HG03196 (cell line): Measurements from ENCODE around the gene DCDC2.
"Not testable (repeated sequence)": the region's sequence is repeated elsewhere in the genome, so short reads cannot be mapped to it uniquely, and the experiment has no call there.

Experiments
- ATAC-seq: cut with Tn5 transposase; IDR thresholded peaks from one replicate; pipeline ENCODE4 v1.9.1; 2021; ENCODE audit not compliant: unreplicated experiment

DCDC2 gene

DNA sequence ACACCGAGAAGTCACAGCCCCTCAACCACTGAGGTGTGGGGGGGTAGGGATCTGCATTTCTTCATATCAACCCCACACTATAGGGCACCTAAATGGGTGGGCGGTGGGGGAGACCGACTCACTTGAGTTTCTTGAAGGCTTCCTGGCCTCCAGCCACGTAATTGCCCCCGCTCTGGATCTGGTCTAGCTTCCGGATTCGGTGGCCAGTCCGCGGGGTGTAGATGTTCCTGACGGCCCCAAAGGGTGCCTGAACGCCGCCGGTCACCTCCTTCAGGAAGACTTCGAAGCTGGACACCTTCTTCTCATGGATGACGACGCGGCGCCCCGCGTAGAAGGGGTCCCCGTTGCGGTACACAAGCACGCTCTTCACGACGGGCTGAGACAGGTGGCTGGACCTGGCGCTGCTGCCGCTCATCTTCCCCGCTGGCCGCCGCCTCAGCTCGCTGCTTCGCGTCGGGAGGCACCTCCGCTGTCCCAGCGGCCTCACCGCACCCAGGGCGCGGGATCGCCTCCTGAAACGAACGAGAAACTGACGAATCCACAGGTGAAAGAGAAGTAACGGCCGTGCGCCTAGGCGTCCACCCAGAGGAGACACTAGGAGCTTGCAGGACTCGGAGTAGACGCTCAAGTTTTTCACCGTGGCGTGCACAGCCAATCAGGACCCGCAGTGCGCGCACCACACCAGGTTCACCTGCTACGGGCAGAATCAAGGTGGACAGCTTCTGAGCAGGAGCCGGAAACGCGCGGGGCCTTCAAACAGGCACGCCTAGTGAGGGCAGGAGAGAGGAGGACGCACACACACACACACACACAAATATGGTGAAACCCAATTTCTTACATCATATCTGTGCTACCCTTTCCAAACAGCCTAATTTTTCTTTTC, at the start of gene DCDC2:
DCDC2 (minus strand) TSS at position 724 of the 883 bp plus-strand sequence; CDS start at position 415, 309 bp downstream.
- no peak for ATAC-seq

GRCh38 chr6:24405262-24405661, 47.4 kb upstream of the DCDC2 start:
- no peak for ATAC-seq

DNA sequence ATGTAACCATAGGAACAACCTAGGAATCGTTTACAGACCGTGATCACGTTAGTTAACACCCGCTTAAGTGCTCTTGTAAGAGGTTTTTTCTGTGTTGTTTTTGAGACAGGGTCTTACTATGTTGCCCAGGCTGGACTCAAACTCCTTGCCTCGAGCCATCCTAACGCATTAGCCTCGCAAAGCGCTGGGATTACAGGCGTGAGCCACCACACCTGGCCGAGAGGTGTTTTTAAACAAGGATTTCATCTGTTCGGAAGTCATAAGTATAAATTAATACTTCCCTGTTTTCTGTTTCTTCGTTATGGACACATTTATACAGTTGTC, 45.6 kb upstream of the DCDC2 start:
- ATAC-seq = no peak

DNA sequence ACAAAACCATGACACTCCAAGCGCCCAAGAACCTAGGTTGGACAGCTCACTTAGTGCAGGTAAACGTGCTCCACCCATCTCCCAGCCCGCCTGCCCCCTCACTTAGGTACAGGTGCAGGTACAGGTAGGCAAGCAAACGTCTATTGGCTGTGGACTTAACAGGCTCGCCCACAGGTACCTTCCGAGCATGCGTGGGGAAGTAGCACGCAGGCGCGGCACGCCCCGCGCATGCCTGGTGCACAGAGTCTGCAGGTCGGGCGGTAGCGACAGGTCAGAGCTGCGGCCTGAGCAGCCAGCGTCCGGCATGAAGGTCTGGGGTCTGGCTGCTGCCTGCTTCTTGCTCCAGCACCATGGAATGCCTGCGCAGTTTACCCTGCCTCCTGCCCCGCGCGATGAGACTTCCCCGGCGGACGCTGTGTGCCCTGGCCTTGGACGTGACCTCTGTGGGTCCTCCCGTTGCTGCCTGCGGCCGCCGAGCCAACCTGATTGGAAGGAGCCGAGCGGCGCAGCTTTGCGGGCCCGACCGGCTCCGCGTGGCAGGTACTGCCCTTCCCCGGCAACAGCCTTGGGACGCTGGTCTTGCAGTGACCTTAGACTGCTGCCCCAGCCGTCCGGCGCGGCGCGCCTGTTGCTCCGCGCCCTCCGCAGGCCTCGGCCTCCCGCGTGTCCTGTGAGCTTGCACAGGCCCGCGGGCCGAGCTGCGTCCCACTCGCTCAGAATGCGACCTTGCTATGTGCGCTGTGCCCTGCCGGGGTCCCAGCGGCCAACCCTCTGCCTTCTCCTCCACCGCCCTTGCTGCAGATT, 45.0 kb upstream of the DCDC2 start, which contains the start of gene MRS2:
MRS2 (plus strand) TSS at position 240 of the 804 bp plus-strand sequence; CDS start at position 351, 111 bp downstream.
- ATAC-seq = peak; percentile 95

GRCh38 chr6:24401458-24401857, 43.6 kb upstream of the DCDC2 start:
- ATAC-seq = no peak

- not testable (repeated sequence) for ATAC-seq
Measured at GRCh38 chr6:24400045-24401039, 42.5 kb upstream of the DCDC2 start.

GRCh38 chr6:24397631-24398030, 39.8 kb upstream of the DCDC2 start:
- no peak for ATAC-seq

- ATAC-seq = no peak
Measured at GRCh38 chr6:24396824-24397223, 39.0 kb upstream of the DCDC2 start.

DNA sequence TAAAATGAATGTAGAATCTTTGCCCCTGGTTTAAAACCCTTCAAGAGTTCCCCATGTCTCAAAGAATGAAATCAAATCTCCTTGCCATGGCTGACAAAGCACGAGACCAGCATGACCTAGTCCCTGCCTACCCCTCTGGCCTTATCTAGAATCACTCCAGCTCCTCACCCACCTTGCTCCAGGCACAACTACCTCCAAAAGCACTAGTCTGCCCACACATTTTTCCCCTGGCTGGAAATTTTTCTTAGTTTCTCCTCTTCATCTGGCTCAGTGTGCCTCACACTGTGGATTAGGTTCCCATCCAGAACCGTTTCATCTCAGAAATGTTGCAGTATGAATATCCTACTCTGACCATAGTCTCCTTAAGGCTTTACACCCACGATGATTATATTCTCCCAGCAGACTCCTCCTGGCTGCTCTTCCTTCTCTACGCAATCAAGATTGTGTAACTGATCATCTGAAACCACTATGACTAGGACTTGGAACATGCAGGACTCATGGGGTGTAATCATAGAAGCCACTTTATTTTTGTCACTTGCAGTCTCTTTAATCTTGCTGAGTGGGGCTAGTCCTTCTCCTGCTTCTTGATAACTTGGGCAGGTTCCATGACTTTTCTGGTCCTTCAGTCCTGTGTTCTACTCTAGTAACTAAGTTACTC, 37.0 kb upstream of the DCDC2 start:
- no peak for ATAC-seq

- ATAC-seq = no peak
Measured at GRCh38 chr6:24394061-24394779, 36.4 kb upstream of the DCDC2 start.

GRCh38 chr6:24391756-24392405, 34.0 kb upstream of the DCDC2 start:
- ATAC-seq = peak; percentile 84

DNA sequence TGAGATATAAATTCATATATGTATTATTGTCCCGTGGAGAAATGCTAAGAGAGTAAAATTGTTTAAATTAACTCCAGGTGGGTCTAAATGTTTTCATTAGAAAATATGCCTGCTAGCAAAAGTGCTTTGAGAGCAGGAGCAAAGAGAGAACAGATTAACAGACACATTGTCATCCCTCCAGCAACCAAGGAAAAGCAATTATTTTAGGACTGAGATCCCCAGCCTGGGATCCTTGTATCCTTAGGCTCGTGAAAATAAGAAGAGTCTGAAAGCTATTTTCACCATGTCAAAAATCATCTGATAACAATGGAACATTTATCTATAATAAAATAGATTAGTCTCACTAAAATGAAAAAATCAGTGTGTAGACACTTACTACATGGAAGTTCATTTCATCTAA, 33.3 kb upstream of the DCDC2 start:
- no peak for ATAC-seq

DNA sequence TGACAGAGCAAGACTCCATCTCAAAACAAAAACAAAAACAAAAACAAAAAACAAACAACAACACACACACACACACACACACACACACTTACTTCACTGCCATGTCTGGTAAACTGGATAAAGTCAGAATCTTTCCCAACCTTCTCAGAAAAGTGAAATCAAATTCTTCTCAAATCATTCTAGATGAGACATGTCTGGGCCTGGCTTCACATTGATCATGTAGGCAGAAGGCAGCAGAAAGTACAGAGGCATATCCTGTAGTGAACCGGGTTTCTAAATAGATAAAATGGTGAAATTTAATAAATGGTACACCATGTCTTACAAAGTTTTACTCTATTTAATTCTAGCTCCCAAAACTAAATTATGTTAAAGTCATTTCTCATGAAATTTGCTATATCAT, 30.0 kb upstream of the DCDC2 start:
- ATAC-seq = no peak

GRCh38 chr6:24385536-24386269, 27.8 kb upstream of the DCDC2 start:
- no peak for ATAC-seq

- not testable (repeated sequence) for ATAC-seq
Measured at GRCh38 chr6:24384369-24385130, 26.7 kb upstream of the DCDC2 start.

GRCh38 chr6:24382891-24383494, 25.1 kb upstream of the DCDC2 start:
- not testable (repeated sequence) for ATAC-seq

GRCh38 chr6:24382220-24382540, 24.3 kb upstream of the DCDC2 start:
- no peak for ATAC-seq
